KMS-11 (cell line): Measurements from ENCODE around the gene ARSD.

Source experiments
- H2AFZ ChIP-seq: fragments of 200-600 bp; sonication (generic); 2 replicates; pipeline ENCODE4 v1.6.1; 2016; ENCODE audit warnings: antibody characterized with exemption, mixed run types, low read depth
- H3K27ac ChIP-seq: fragments of 200-600 bp; sonication (generic); 2 replicates; pipeline ENCODE4 v1.6.1; 2016; ENCODE audit warnings: mild to moderate bottlenecking, mixed run types
- H3K27me3 ChIP-seq: fragments of 200-600 bp; sonication (generic); 2 replicates; pipeline ENCODE4 v1.6.1; 2017; ENCODE audit warnings: mild to moderate bottlenecking, low read depth, mixed run types, moderate library complexity; ENCODE audit not compliant: insufficient read depth
- H3K36me3 ChIP-seq: fragments of 200-600 bp; sonication (generic); 2 replicates; pipeline ENCODE4 v1.6.1; 2017; ENCODE audit warnings: mild to moderate bottlenecking, mixed run types; ENCODE audit not compliant: insufficient read depth
- H3K4me1 ChIP-seq: fragments of 200-600 bp; sonication (generic); 2 replicates; pipeline ENCODE4 v1.6.1; 2016; ENCODE audit warnings: mild to moderate bottlenecking, low read depth, mixed run types; ENCODE audit not compliant: poor library complexity, severe bottlenecking
- H3K4me2 ChIP-seq: fragments of 200-600 bp; sonication (generic); 2 replicates; pipeline ENCODE4 v1.7.0; 2016; ENCODE audit warnings: mild to moderate bottlenecking, mixed run types
- H3K4me3 ChIP-seq: fragments of 200-600 bp; sonication (generic); IDR thresholded peaks from 2 replicates; pipeline ENCODE4 v1.6.1; 2017; ENCODE audit warnings: low read depth, low read length, mixed read lengths; ENCODE audit not compliant: insufficient read depth
- H3K79me2 ChIP-seq: fragments of 200-600 bp; sonication (generic); 2 replicates; pipeline ENCODE4 v1.6.1; 2016; ENCODE audit warnings: low read depth, mixed run types; ENCODE audit not compliant: insufficient read depth
- H3K9ac ChIP-seq: fragments of 200-600 bp; sonication (generic); 2 replicates; pipeline ENCODE4 v1.6.1; 2016; ENCODE audit warnings: mild to moderate bottlenecking, mixed run types
- H4K20me1 ChIP-seq: fragments of 200-600 bp; sonication (generic); 2 replicates; pipeline ENCODE4 v1.6.1; 2016; ENCODE audit warnings: mild to moderate bottlenecking, mixed run types; ENCODE audit not compliant: insufficient read depth
- CTCF ChIP-seq: fragments of 200-600 bp; sonication (generic); conservative IDR thresholded peaks from 2 replicates; pipeline ENCODE4 v1.6.1; 2017; ENCODE audit warnings: low read depth, mild to moderate bottlenecking, antibody characterized with exemption, low read length, moderate library complexity, mixed read lengths

ARSD gene

GRCh38 chrX:2934715-2935710 is 5.9 kb upstream of the ARSD start:
- Histone ChIP-seq H3K27me3 (no peaks in the 10 kb centered on the region), H3K27ac (no peak overlapping the region), H3K9ac (no peak overlapping the region), H4K20me1 (no peaks in the 10 kb centered on the region), H3K4me2 (no peak overlapping the region), H3K4me1 (no peaks in the 10 kb centered on the region), H3K4me3 (no peak overlapping the region), H2AFZ (no peak overlapping the region), H3K79me2 (no peaks in the 10 kb centered on the region), H3K36me3 (no peaks in the 10 kb centered on the region)
- no peak for TF ChIP-seq CTCF

GRCh38 chrX:2933125-2933900 is 4.2 kb upstream of the ARSD start:
- Histone ChIP-seq H3K79me2 (no peaks in the 10 kb centered on the region), H2AFZ (no peak overlapping the region), H3K4me1 (no peaks in the 10 kb centered on the region), H3K4me3 (no peak overlapping the region), H3K27ac (no peak overlapping the region), H3K9ac (no peak overlapping the region), H3K4me2 (no peak overlapping the region), H3K27me3 (no peaks in the 10 kb centered on the region), H3K36me3 (no peaks in the 10 kb centered on the region), H4K20me1 (no peaks in the 10 kb centered on the region)
- no peak for TF ChIP-seq CTCF

GRCh38 chrX:2931612-2932011 is 2.5 kb upstream of the ARSD start:
- H3K4me3 ChIP-seq, result no peak overlapping the region
- H3K27me3 ChIP-seq, result no peaks in the 10 kb centered on the region
- no peak overlapping the region for H2AFZ ChIP-seq
- TF ChIP-seq CTCF, result no peak
- H3K4me1 ChIP-seq, result no peaks in the 10 kb centered on the region
- no peaks in the 10 kb centered on the region for H3K36me3 ChIP-seq
- no peaks in the 10 kb centered on the region for H4K20me1 ChIP-seq
- H3K27ac ChIP-seq, result no peak overlapping the region
- no peak overlapping the region for H3K4me2 ChIP-seq
- H3K9ac ChIP-seq, result no peak overlapping the region
- H3K79me2 ChIP-seq, result no peaks in the 10 kb centered on the region

GRCh38 chrX:2931155-2931554 is 2.0 kb upstream of the ARSD start:
- Histone ChIP-seq H3K9ac (no peak overlapping the region), H3K27ac (no peak overlapping the region), H3K4me2 (no peak overlapping the region), H3K27me3 (no peaks in the 10 kb centered on the region), H3K4me1 (no peaks in the 10 kb centered on the region), H3K4me3 (no peak overlapping the region), H3K36me3 (no peaks in the 10 kb centered on the region), H2AFZ (no peak overlapping the region), H4K20me1 (no peaks in the 10 kb centered on the region), H3K79me2 (no peaks in the 10 kb centered on the region)
- no peak for TF ChIP-seq CTCF
